ENCODE measurements around the gene METTL2B.

METTL2B gene, protein sequence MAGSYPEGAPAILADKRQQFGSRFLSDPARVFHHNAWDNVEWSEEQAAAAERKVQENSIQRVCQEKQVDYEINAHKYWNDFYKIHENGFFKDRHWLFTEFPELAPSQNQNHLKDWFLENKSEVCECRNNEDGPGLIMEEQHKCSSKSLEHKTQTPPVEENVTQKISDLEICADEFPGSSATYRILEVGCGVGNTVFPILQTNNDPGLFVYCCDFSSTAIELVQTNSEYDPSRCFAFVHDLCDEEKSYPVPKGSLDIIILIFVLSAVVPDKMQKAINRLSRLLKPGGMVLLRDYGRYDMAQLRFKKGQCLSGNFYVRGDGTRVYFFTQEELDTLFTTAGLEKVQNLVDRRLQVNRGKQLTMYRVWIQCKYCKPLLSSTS

DNA sequence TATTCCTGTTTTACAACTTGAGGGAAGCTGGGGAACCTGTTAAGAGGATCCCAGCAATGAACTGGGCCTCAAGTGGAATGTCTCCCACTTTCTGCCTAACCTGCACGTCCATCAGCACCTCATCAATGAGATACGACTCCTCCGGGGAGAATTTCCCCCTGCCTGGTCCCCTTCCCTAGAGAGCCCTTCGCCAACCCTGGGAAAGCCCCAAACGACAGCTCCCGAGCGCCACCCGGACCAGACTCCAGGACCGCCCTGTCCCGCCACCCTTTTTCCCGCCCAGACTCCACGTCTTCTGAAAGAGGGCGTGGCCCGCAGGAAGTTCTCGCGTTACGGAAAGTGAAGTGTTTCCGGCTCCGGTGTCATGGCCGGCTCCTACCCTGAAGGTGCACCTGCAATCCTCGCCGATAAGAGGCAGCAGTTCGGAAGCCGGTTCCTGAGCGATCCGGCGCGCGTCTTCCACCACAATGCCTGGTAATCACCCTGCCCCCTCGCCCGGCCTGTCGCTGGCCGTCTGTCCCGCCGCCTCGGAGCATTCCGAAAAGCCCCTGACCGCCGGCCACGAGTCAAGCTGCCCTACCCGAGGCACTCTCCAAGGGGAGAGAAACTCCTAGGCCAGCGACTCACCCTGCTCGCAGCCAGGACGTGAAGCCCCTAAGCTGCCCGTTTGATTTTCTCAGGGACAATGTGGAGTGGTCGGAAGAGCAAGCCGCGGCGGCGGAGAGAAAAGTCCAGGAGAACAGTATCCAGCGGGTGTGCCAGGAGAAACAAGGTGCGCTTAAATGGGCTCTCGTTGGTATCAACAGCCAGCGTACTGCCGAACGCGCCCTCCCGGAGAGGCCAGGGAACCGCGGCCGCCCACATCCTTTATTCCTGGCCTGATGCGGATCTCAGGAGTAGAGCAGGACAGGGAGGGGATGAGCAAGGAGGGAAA is at the start of gene METTL2B:
METTL2B (plus strand) TSS at position 347 of the 934 bp plus-strand sequence; CDS start at position 365, 18 bp downstream.
- DNase-seq = peak; percentile 87 to 94

DNA sequence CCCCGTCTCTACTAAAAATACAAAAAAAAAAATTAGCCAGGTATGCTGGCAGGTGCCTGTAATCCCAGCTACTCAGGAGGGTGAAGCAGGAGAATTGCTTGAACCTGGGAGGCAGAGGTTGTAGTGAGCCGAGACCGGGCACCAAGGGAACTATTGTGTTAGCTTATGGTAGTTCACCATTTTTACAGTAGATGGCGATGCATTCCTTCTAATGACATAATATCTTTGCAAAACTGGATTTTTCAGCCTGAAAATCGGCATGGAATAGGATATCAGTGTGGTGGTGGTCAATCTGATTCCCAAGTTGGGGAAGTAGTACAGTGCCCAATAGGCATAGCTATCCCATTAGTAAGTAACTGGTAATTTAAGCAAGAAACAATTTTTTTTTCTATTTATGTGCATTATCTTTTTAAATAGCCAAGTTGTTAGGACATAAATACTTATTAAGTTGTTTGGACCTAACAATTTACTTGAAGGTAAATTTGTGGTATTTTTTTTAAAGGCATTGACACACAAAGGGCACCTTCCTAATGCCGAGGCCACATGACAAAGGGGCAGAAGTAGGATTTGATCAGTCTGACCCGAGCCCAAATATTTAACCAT is 49.2 kb upstream of the METTL2B start:
- DNase-seq = peak in 1 of 2 experiments; percentile 65

DNA sequence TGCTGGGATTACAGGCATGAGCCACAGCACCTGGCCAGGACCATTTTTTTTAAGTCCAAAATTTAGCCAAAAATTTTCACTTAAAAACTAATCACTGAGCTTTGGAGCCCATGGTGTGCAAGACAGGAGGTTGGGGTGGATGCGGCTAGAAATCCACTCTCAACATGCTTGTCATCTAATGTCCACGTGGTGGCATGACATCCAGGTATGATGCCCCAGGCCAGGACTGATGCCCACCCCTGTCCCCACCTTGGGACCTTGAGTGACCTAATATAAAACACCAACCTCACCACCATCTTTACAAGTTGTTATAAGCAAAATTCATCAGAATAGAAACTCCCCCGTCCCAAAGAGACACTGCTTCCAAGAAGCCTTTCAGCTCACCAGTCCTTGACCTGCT is 46.3 kb upstream of the METTL2B start:
- peak in 1 of 2 experiments; percentile 11 for DNase-seq

DNA sequence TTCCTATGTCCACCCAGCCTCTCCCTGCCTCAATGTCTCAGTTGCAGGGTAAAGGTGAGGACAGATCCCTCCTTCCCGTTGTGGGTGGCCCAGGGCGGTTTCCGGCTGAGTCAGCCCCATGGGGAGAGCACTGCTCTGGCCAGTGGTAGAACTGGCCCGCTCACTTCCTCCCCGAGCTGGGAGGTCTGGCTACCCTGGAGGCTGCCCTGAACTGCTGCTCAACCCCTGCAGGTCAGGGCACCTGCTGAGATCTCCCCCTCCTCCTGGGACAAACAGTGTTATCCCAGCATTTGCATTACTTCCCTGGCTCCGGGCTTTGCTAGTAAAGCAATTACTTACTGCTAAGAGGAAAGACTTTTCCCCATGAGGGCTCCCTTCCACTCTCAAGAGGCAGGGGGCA is 45.3 kb upstream of the METTL2B start:
- DNase-seq = no peak

DNA sequence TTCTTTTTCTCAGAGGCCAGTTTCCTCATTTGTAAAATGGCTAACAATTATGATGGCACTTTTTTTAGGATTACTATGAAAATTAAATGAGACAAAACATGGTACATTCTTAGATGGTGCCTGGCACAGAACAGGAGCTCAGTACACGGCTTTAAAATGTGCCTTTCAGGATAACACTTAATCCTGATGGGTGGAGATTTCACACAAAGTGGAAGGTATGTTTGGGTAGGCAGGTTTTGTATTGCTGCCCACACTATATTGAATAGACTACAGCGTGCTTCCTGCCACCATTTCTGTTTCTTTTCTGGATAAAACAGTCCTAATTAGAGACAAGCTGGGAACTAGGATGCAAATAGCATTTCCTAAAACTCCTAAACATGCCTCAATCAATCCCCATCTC is 44.8 kb upstream of the METTL2B start:
- DNase-seq = no peak

DNA sequence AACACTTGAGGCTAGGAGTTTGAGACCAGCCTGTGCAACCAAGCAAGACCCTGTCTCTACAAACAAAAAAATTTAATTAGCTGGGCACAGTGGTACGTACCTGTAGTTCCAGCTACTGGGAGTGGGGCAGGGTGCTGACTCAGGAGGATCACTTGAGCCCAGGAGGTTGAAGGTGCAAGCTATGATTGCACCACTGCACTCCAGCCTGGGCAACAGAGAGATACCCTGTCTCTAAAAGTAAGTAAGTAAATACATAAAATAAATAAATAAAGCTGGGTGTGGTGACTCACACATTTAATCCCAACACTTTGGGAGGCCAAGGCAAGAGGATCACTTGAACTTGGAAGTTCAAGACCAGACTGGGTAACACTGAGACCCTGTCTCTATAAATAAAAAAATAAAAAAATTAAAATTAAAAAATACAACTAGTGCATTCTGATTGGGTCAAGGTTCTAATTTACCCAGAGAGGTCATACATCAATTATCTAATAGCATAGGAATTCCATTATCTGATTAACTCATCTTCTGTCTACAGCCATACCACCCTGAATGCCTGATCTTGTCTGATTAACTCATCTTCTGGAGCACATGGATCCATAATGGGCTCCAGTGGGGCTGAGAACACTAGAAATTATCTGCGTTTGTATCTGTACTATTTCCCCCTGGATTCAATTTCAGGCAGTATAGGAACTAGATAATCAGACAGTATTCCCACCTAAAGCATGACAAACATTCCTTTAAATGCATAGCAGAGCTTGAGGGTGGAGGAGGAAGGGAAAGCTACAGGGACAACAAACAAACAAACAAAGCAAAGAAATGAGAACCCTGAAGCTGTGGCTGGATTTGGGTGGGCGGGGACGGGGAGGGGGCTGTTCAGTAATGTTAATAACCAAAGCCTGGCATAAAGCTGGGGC is 41.9 kb upstream of the METTL2B start:
- no peak for DNase-seq

DNA sequence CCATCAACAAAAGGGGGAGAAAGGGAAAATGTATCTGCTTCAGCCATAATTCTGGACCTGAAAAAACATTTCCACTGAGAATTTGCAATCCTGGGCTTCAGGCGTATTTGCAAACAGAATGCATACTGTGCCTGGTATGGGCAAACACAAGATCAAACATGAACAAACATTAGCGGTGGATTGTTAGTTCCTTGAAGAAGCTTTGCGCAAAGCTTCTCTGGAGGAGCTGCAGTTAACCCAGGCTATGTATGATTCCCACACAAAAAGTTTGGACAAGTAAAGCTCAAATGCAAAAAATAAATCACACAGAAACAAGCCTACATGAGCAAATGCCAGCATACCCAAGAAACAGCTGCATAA is 41.2 kb upstream of the METTL2B start:
- no peak for DNase-seq

DNA sequence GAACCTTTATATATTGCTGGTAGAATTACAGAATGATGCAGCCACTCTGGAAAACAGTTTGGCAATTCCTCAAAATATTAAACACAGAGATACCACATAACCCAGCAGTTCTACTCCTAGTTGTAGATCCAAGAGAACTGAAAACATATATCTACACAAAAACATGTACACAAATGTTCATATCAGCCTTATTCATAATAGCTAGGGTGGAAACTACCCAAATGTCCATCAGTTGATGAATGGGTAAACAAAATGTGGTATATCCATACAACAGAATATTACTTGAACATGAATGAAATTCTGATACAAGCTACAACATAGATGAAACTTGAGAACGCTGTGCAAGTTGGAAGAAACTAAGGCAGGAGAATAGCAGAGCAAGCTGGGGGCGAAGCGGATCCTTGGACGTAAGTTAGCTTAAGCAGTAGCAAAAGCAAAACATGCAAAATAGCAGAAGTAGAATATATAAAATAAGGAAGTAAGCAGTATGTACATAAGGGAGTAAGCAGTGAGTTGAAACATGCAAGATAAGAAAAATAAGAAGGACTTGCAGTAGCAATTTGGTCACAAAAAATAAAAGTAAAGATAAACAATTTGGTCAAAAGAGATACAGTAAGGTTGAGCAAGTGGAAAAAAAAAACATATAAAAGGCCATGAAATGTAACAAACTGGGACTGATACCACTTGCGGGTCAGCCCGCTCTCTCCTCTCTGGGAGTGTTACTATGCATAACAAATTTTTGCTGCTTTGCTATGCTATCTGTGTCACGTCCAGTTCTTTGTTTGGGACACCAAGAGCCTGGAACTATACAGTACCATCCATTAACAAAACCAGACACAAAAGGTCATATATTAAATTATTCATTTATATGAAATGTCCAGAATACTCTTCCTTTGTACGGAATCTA is 38.9 kb upstream of the METTL2B start:
- DNase-seq = no peak

DNA sequence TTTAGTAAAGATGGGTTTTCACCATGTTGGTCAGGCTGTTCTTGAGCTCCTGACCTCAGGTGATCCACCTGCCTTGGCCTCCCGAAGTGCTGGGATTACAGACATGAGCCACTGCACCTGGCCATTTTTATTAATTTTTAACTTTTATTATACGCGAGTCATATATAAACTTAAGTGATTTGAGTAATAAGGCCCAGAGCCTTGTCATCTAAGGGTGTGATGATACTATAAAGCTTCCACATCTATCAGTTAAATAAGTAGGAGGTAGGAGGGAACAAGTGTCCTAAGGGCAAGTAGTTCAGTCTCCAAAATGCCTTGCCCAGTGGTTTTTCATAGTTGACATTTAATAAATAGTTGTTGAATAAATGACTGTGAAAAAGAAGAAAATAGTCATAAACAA is 34.2 kb upstream of the METTL2B start:
- DNase-seq = no peak

DNA sequence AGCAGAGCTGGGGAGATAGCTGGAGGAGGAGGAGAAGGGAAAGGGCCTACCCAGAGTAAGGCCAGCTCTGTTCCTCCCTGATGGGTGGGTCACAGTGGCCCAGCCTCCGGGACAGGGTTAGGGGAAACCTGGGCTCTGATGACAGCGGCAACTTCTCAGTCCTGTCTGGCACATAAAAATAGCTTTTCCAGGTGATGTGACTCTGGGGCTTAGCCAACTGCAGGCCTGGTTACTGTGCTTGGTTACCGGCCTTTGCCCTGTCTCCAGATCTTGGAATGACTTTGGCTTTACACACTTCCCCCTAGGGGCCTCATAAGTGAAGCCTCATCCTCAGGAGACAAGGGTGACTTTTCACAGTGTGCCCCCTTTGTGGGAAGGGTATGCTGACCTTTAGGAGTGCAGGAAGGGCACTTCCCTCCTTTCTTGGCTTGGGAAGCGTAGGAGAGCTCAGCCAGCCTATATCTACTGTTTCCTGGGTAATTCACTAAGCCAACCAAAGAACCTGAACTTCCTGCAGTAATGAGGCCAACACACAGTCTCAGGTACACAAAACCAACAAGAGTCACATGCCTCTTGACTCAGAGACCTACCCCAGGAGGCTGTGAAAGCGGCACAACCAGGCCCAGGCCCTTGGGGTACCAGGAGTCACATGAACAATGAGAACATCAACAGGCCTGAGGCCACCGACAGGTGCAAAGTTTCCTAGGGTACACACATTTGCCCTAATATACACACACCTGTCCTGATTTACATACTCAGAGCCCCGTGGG is 32.5 kb upstream of the METTL2B start:
- DNase-seq = no peak

DNA sequence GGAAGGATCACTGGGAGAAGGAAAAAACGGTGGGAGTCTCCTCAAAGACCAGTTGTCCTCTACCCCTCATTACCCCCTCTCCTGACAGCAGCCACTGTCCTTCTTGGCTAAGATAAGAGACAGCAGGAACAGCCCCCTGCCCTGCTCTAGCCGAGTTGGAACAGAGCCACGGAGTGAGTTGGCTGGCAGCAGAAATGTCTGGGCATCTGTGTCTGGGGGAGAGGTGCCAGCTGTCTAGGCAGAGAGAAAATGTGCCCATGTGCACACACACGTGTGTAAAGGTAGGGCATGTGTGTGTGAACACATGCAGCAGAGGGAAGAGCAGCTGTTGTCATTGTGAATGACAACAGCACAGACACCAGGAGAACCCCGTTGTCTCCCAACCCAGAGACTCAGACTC is 30.2 kb upstream of the METTL2B start:
- DNase-seq = peak; percentile 58 to 75

DNA sequence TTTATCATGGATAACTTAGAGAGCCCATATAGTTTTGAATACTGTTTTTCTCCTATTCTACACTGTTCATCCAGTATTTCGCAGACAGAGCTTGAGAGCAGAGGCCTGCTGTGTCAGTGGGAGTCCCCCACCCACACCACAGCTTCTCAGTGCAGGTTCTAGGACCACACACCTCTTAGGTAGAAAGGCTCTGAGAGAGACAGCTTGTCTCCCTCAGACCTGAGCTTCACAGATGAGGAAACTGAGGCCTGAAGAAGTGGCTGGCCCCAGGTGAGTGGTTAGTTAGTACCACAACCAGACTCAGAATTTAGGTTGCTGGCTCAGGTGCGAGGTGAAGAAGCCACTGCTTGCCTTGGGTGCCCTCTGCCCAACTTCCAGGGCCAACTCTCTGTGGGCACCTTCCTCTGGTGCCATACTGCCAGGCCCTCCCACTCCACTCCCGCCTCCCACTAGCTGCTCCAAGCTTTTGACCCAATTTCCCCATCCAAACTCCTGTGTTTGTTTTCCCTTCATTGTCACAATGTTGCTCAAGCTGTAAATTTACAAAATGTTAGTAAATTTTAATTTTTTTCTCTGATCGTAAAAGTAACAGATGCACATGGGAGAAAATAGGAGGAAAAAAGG is 28.5 kb upstream of the METTL2B start:
- no peak for DNase-seq

DNA sequence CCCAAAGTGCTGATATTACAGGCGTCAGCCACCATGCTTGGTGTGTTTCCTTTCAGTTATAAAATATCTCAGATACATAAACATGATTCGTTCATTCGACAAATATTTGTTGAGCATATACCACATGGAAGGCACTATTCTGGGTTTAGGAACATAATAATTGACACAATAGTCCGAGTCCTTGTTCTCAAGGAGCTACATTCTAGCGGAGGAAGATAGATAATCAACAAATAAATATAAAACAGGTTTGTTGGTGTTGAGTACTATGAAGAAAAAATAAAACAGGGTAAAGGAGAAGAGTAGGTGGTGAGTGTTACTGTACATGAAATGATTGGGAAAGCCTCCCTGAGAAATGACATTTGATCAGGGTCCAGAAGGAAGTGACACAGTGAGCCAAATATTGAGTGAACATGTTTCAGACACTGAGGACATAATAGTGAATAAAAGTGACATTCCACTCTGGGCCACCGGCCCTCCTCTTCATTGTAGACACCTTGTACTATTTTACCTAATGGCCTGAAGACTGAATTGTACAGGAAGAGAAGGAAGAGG is 27.7 kb upstream of the METTL2B start:
- DNase-seq = no peak

DNA sequence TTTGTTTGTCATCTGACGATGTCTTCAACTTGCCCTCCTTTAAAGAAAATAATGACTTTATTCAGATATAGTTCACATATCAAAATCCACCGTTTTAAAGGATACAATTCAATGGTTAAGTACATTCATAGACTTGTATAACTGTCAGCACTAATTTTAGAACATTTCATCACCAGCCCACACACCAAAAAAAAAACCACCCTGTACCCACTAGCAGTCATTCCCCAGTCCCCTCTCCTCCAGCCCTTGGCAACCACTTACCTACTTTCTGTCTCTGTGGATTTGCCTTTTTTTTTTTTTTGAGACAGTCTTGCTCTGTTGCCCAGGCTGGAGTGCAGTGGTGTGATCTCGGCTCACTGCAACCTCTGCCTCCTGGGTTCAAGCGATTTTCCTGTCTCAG is 26.1 kb upstream of the METTL2B start:
- no peak for DNase-seq

DNA sequence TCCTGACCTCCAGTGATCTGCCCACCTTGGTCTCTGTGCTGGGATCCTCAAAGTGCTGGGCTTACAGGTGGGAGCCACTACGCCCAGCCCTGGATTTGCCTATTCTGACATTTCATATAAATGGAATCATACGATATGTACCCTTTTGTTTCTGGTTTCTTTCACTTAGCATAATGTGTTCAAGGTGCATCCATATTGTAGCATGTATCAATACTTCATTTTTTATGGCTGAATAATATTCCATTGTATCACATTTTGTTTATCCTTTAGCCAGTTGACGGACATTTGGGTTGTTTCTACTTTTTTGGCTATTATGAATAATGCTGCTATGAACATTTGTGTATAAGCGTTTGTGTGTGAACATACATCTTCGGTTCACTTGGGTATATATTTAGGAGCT is 25.6 kb upstream of the METTL2B start:
- DNase-seq = no peak

DNA sequence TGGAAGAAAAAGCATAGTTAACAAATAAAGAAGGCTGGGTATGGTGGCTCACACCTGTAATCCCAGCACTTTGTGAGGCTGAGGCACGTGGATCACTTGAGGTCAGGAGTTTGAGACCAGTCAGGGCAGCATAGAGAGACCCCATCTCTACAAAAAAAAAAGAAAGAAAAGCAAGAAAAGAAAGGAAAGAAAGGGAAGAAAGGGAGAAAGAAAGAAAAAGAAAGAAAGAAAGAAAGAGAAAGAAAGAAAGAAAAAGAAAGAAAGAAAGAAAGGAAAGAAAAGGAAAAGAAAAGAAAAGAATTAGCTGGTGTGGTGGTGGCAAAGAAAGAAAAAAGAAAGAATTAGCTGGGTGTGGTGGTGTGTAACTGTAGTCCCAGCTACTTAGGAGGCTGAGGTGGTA is 24.0 kb upstream of the METTL2B start:
- no peak for DNase-seq

DNA sequence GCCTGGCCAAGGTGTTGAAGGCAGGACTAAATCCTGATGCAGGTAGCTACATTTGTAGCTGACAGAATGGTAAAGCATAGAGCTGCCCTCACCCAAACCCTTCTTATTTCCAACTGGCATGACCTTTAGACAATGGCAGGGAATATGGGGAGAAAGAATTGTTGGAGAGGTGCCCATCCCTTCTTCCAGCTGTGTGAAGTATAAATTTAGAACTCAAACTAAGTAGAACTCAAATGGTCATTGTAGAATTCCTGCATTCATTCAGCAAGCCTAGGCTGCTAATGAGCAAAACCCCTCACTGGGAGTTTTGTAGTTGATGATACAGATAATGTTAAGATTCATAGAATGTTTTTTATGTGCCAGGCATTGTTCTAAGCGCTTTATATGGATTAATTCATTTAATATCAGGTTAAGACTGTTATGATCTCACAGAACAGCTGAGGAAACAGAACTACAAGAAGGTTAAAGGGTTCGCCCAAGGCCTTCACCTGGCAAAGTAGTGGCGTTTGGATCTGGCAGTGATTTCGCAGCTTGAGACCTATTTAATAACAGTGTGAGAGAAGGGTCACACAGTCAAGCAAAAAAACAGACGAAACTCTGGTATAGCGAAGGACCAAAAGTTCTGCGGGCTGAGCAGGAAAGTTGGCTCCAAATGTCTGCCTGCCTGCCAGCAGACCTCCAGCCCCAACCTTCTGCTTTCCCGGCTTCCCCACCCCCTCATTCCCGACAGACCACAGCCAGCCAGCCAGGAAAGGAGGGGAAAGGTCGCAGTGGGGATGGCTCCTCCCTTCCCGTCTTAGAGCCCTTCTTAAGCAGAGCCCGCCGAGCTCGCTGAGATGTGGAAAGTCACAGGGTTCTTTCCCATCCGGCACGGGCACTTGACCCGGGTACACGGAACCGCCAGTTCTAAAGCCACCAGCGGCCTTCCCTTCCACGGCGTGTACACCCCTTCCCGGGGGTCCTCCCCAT is 22.4 kb upstream of the METTL2B start:
- DNase-seq = no peak

DNA sequence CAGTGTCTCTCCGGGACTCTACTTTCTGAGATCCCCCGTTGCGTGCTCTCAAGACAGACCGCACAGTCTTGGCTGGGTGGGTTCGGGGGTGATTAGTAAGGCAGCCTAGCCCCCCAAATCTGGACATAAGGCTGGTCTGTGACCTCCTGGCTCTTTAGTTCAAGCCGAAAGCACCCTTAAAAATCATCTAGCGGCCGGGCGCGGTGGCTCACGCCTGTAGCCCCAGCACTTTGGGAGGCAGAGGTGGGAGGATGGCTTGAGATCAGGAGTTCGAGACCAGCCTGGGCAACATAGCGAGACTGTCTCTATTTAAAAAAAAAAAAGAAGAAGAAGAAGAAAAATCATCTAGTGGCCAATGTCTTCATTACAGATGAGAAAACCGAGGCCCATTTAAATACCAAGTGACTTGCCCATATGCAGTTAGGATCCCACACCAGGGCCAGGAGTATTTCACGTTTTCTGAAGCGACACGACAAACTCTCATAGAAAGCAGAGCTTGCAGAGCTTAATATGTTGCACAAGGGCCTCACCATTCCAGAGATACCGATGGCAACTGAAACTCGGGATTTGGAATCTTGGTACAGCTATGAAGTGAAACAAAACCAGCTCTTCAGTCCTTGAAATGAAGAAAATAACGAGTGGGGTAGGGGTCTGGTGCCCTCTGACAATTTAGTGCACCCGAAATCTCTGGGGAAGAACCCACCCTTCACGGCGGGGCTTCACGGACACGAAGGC is 21.6 kb upstream of the METTL2B start:
- no peak for DNase-seq

Data from NCI-H524 (cell line).